Effector memory CD8-positive, alpha-beta T cell (primary cell): Measurements from ENCODE around the gene RENBP.

ENCODE experiments used
- ATAC-seq: fragments of 150-1000 bp; cut with Tn5 transposase; replicated peaks from 2 replicates; pipeline ENCODE4 v1.10.0; 2021; ENCODE audit warnings: mild to moderate bottlenecking, moderate library complexity
- DNase-seq, 3 experiments: peaks; one replicate each; pipeline ENCODE4 v3.0.0; 2021
- H3K27ac Mint-ChIP-seq, 2 donors: one replicate each; pipeline ENCODE4 v1.8.0; 2022; ENCODE audit warnings: mild to moderate bottlenecking in 2 of 2, mixed read lengths in 2 of 2, moderate library complexity in 2 of 2
- H3K27me3 Mint-ChIP-seq, 2 donors: one replicate each; pipeline ENCODE4 v1.8.0; 2022; ENCODE audit warnings: mixed read lengths in 2 of 2
- H3K36me3 Mint-ChIP-seq: one replicate; pipeline ENCODE4 v1.8.0; 2022; ENCODE audit warnings: mild to moderate bottlenecking, moderate library complexity, mixed read lengths; ENCODE audit not compliant: insufficient read depth
- H3K4me1 Mint-ChIP-seq, 2 donors: one replicate each; pipeline ENCODE4 v1.8.0; 2022; ENCODE audit warnings: low read depth in 2 of 2, mixed read lengths in 2 of 2
- H3K4me3 Mint-ChIP-seq, 2 donors: one replicate each; pipeline ENCODE4 v1.8.0; 2022; ENCODE audit warnings: mild to moderate bottlenecking in 2 of 2, mixed read lengths in 2 of 2, moderate library complexity in 2 of 2
- H3K9me3 Mint-ChIP-seq, 2 donors: one replicate each; pipeline ENCODE4 v1.8.0; 2022; ENCODE audit warnings: mixed read lengths in 2 of 2

The RENBP gene

GRCh38 chrX:153906126-153906917 is 38.1 kb downstream of the RENBP start:
- Mint-ChIP-seq H3K27me3 (no peaks in the 10 kb centered on the region), H3K9me3 (no peaks in the 10 kb centered on the region), H3K4me1 (peaks cover 32 to 40% of the 10 kb centered on the region in 2 donors), H3K4me3 (peak overlapping the region; percentile 64 to 73), H3K27ac (peak overlapping the region; percentile 90 to 91), H3K36me3 (peaks cover 29% of the 10 kb centered on the region)
- ATAC-seq (peak; percentile 91), DNase-seq (peak; percentile 40 to 53 (median 49))

GRCh38 chrX:153905481-153906095 is 38.9 kb downstream of the RENBP start:
- DNase-seq, result no peak
- peaks cover 31% of the 10 kb centered on the region for H3K36me3 Mint-ChIP-seq
- H3K27me3 Mint-ChIP-seq, result no peaks in the 10 kb centered on the region
- peak overlapping the region; percentile 64 to 73 for H3K4me3 Mint-ChIP-seq
- ATAC-seq, result no peak
- peak overlapping the region; percentile 90 to 91 for H3K27ac Mint-ChIP-seq
- peaks cover 39 to 45% of the 10 kb centered on the region in 2 donors for H3K4me1 Mint-ChIP-seq
- no peaks in the 10 kb centered on the region for H3K9me3 Mint-ChIP-seq

- H3K27me3 Mint-ChIP-seq, result no peaks in the 10 kb centered on the region
- DNase-seq, result no peak
- no peak for ATAC-seq
- H3K27ac Mint-ChIP-seq, result peak within 1 kb of the TSS; percentile 80 to 83
- H3K4me3 Mint-ChIP-seq, result peak within 1 kb of the TSS; percentile 74 to 78
- peaks cover 31% of the 10 kb centered on the region for H3K36me3 Mint-ChIP-seq
- H3K9me3 Mint-ChIP-seq, result no peaks in the 10 kb centered on the region
- peaks cover 40 to 45% of the 10 kb centered on the region in 2 donors for H3K4me1 Mint-ChIP-seq
Measured at GRCh38 chrX:153903991-153904957, 40.2 kb downstream of the RENBP start, which contains the start of gene AVPR2. Gene AVPR2 (plus strand): TSS chrX:153904673. CDS start chrX:153905146, 473 bp downstream.

- Mint-ChIP-seq H3K27me3 (no peaks in the 10 kb centered on the region), H3K9me3 (no peaks in the 10 kb centered on the region), H3K4me3 (peak overlapping the region; percentile 74 to 78), H3K36me3 (peaks cover 26% of the 10 kb centered on the region), H3K4me1 (peaks cover 40 to 45% of the 10 kb centered on the region in 2 donors), H3K27ac (peak overlapping the region; percentile 80 to 83)
- ATAC-seq, result no peak
- DNase-seq, result no peak
Measured at GRCh38 chrX:153903238-153903980, 41.0 kb downstream of the RENBP start.

GRCh38 chrX:153902385-153902784 is 42.1 kb downstream of the RENBP start:
- ATAC-seq (no peak), DNase-seq (no peak)
- peaks cover 18% of the 10 kb centered on the region for H3K36me3 Mint-ChIP-seq
- H3K9me3 Mint-ChIP-seq, result no peaks in the 10 kb centered on the region
- H3K27me3 Mint-ChIP-seq, result no peaks in the 10 kb centered on the region
- H3K4me1 Mint-ChIP-seq, result peaks cover 40 to 45% of the 10 kb centered on the region in 2 donors
- peak overlapping the region in 1 of 2 donors; percentile 74 for H3K4me3 Mint-ChIP-seq
- no peak overlapping the region for H3K27ac Mint-ChIP-seq

GRCh38 chrX:153901753-153902140 is 42.7 kb downstream of the RENBP start:
- peak overlapping the region; percentile 60 to 64 for H3K4me3 Mint-ChIP-seq
- no peaks in the 10 kb centered on the region for H3K9me3 Mint-ChIP-seq
- peaks cover 40 to 42% of the 10 kb centered on the region in 2 donors for H3K4me1 Mint-ChIP-seq
- H3K27ac Mint-ChIP-seq, result peak overlapping the region; percentile 54 to 79
- no peak for ATAC-seq
- H3K36me3 Mint-ChIP-seq, result peaks cover 13% of the 10 kb centered on the region
- H3K27me3 Mint-ChIP-seq, result no peaks in the 10 kb centered on the region
- no peak for DNase-seq

- Mint-ChIP-seq H3K9me3 (no peaks in the 10 kb centered on the region), H3K27ac (peak overlapping the region; percentile 54 to 79), H3K4me1 (peaks cover 35 to 36% of the 10 kb centered on the region in 2 donors), H3K4me3 (peak overlapping the region; percentile 60 to 64), H3K27me3 (no peaks in the 10 kb centered on the region), H3K36me3 (peaks cover 12% of the 10 kb centered on the region)
- ATAC-seq (peak; percentile 92), DNase-seq (peak; percentile 45 to 52 (median 46))
Measured at GRCh38 chrX:153900831-153901752, 43.4 kb downstream of the RENBP start.

- Mint-ChIP-seq H3K27me3 (peaks cover 0 to 2% of the 10 kb centered on the region in 2 donors), H3K36me3 (peaks cover 9% of the 10 kb centered on the region), H3K4me1 (peaks cover 14 to 16% of the 10 kb centered on the region in 2 donors), H3K4me3 (no peak overlapping the region), H3K27ac (no peak overlapping the region), H3K9me3 (no peaks in the 10 kb centered on the region)
- ATAC-seq (no peak), DNase-seq (no peak)
Measured at GRCh38 chrX:153897899-153898298, 46.5 kb downstream of the RENBP start.

GRCh38 chrX:153889123-153889522 is 55.3 kb downstream of the RENBP start:
- Mint-ChIP-seq H3K27me3 (peaks cover 0 to 22% of the 10 kb centered on the region in 2 donors), H3K27ac (no peak overlapping the region), H3K4me3 (no peak overlapping the region), H3K4me1 (no peaks in the 10 kb centered on the region), H3K9me3 (no peaks in the 10 kb centered on the region), H3K36me3 (peaks cover 3% of the 10 kb centered on the region)
- DNase-seq (no peak), ATAC-seq (no peak)

GRCh38 chrX:153888344-153888743 is 56.1 kb downstream of the RENBP start:
- no peaks in the 10 kb centered on the region for H3K9me3 Mint-ChIP-seq
- no peaks in the 10 kb centered on the region for H3K4me1 Mint-ChIP-seq
- H3K4me3 Mint-ChIP-seq, result no peak overlapping the region
- no peak overlapping the region for H3K27ac Mint-ChIP-seq
- no peak for DNase-seq
- peaks cover 0 to 29% of the 10 kb centered on the region in 2 donors for H3K27me3 Mint-ChIP-seq
- peak; percentile 32 for ATAC-seq
- peaks cover 3% of the 10 kb centered on the region for H3K36me3 Mint-ChIP-seq

- no peaks in the 10 kb centered on the region for H3K4me1 Mint-ChIP-seq
- no peak overlapping the region for H3K27ac Mint-ChIP-seq
- H3K9me3 Mint-ChIP-seq, result no peaks in the 10 kb centered on the region
- ATAC-seq, result no peak
- no peak overlapping the region for H3K4me3 Mint-ChIP-seq
- H3K36me3 Mint-ChIP-seq, result peaks cover 3% of the 10 kb centered on the region
- peaks cover 2 to 31% of the 10 kb centered on the region in 2 donors for H3K27me3 Mint-ChIP-seq
- DNase-seq, result no peak
Measured at GRCh38 chrX:153887385-153887784, 57.1 kb downstream of the RENBP start.

GRCh38 chrX:153886915-153887314 is 57.5 kb downstream of the RENBP start:
- H3K27me3 Mint-ChIP-seq, result peaks cover 6 to 32% of the 10 kb centered on the region in 2 donors
- no peak for ATAC-seq
- H3K4me3 Mint-ChIP-seq, result peak overlapping the region in 1 of 2 donors; percentile 47
- DNase-seq, result no peak
- no peaks in the 10 kb centered on the region for H3K9me3 Mint-ChIP-seq
- peaks cover 3% of the 10 kb centered on the region for H3K36me3 Mint-ChIP-seq
- no peaks in the 10 kb centered on the region for H3K4me1 Mint-ChIP-seq
- no peak overlapping the region for H3K27ac Mint-ChIP-seq
